ENCODE measurements around the gene PPP2R2D.

DNA sequence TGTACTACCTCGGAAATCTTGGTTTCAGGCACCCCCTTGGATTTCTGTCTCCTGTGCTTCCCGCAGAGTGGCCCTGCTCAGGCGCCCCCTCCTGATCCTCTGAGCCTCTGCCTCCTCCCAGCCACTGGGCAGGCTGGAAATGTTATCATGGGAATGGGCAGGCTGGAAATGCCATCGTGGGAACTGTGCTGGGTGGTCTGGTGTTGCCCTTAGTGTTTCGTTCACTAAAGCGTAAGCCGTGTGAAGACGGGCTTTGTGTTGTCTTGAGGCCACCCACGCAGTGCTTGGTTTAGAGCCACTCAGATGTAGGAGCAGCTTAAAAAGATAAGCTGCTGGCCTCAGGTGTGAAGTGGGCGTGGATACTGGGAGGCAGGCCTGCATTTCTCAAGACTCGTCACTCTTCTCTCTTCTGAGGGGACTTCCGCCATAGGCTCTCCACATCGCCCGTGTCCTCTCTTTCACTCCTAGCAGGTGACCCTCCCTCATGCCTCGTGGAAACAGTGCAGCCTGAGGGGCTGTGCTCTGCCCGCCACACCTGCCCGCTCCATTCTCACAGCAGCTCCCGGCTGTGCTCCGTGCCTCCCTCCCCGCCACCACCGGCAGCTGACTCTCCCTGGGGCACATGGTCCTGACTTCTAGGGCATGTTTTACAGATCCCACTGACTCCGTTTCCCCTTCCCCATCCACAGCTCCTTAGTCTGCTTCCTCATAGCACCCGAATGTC lies 28.5 kb downstream of the PPP2R2D start:
- TF ChIP-seq EZH2 (IDR thresholded peaks at IDR 0.05): no peak
- no peak for TF ChIP-seq POLR2AphosphoS5 (IDR thresholded peaks at IDR 0.05; ENCODE audit: borderline replicate concordance, low read depth, low read length)
